SIG-M5 (cell line): Measurements from ENCODE around the gene PEPD.

Experiments
- DNase-seq: peaks from one replicate; lab custom pipeline; 2025; lab: John Stamatoyannopoulos, UW

PEPD gene

DNA sequence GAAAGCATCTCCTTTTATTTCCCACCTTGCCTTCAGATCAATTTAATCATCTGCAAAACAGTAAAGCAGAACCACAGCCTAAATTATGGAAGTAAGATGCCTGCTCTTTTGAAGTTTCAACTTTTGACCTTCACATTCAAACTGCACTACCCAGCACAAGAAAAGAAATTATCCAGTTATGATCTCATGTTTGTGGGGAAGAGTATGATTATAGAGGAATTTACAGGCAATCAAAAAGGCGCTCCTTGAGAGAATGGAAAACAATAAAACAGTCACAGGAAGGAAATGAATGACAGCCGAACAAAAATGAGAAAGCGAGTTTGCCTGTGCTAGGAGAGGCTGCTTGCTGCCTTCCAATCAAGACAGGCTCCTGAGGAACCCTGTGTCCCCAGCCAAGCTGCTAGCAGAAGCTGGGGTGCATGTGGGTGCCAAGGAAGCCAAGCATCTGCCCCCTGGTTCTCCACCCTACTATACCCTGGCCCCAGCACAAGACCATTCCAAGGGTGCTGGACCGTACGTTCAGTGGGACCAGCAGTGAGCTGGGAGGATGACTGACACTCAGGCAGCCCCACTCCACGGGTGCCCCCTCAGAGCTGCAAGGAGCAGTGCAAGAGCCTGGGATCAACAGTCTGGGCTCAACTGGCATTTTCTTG, 47.8 kb downstream of the PEPD start:
- DNase-seq, result no peak

DNA sequence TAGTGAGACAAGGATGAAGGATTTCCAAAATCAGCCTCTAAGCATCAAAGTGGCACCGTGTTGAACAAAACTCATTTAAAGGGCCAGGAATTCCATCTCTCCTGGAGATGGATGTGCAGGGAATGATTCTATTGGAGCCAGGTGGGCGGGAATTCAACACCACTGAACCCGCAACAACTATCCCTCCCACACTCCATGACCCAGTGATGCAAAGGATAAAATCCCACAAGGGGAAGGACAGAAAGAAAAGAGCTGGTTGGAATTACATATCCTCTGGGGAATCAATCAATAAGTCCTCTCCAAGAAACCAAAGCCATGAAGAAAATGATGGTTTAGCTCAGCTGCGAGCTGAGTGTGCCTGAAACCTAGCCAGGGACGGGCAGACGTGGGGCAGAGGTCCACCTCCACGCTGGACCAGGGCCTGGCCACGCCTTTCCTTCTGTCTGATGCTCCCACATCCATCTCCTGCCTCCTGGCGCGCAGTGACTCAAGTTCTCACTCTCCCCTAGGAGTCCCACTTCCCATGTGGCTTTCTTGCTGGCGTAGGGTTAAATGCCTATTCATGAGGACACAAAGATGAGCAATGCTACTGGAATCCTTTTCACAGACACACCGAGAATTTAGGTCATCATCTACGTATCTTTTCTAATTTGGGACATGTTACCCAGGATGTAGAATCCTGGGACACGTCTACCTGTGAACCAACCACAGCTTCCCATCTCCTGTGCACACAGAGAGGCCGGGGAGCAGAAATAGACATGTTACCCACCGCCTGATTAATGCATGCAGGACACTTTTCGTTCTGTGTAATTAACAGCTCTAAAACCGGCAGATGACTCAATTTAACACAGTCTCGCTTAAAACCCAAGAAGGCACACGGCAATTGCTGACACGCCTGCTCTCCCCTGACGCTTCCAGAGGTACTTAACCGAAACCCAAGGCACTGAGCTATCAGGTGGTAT, 48.6 kb downstream of the PEPD start:
- DNase-seq, result no peak

DNA sequence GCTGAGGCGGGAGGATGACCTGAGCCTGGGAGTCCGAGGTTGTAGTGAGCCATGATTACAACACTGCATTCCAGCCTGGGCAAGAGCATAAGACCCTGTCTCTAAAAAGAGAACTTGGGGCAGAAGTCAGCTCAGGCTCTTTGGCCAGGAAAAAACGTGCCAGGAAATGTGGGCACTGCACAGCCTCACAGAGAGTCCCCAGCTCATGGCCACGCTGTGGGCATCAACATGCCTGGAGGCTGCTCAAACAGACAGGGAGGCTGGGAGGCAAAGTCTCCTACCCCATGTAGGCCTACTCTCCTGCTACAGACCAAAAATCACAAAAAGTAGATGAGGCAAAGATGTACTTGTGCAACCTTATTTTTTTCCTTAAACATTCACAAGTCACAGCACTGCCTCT, 49.4 kb downstream of the PEPD start:
- no peak for DNase-seq

DNA sequence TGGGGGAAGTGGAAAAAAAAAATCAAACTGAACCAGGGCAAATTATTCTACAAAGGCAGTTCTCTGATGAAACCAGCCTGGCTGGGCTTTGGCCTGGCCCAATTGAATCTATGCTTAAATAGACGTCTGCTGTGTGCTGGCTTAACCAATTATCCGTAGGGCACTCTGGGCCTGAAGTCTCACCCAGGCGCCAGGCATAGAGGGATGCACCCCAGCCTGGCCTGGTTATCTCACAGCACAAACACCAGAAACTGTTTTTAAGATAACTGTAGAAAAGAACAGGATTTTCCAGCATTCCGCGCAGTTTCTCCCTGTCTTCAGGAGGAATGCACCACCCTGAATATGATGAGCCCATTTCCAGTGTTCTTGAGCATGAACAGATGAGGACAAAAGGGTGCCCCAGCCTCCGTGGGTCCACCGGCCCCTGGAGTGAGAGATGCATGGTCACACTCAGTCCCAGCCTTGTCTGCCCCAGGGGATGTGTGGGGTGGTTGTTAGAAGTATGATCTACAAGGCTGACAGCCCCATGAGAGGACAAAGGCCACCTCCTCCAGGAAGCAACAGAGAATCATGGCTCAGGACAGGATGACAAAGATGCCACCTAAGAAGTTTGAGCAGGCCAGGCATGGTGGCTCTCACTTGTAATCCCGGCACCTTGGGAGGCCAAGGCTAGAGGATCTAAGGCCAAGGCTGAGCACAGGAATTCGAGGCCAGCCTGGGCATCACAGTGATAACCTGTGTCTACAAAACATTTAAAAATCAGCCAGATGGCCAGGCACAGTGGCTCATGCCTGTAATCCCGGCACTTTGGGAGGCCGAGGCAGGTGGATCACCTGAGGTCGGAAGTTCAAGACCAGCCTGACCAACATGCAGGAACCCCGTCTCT, 50.2 kb downstream of the PEPD start:
- no peak for DNase-seq

DNA sequence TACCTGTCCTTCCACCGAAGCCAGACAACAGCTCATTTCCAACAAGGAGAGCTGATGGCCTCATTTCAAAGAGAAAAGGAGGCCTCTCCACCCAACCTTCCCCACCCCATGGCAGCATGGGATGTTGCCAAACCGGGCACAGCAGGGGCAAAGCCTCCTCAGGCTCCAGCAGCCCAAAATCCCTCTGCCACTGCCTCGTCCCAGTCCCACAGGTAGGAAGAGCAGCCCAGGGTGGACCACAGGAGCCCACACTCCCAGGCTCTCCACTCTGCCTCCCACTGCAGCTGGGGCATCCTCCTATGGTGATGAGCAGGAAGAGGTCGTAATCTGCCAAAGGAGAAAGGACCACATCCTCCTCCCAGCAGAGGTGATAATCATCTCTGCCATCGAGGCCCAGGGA, 50.9 kb downstream of the PEPD start:
- no peak for DNase-seq

DNA sequence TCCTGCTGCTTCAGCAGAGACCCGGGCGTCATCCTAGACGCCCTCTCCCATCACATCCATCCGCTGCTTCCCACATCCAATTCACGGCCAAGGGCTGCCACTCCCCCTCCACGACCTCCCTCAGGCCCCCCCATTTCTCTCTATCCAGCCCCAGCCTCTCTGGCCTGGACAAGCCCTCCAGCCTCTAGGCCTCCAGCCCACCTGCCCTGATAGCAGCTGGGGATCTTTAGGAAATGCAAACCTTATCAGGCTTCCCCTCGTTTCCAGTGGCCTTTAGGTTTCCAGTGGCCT, 51.6 kb downstream of the PEPD start:
- DNase-seq, result no peak

DNA sequence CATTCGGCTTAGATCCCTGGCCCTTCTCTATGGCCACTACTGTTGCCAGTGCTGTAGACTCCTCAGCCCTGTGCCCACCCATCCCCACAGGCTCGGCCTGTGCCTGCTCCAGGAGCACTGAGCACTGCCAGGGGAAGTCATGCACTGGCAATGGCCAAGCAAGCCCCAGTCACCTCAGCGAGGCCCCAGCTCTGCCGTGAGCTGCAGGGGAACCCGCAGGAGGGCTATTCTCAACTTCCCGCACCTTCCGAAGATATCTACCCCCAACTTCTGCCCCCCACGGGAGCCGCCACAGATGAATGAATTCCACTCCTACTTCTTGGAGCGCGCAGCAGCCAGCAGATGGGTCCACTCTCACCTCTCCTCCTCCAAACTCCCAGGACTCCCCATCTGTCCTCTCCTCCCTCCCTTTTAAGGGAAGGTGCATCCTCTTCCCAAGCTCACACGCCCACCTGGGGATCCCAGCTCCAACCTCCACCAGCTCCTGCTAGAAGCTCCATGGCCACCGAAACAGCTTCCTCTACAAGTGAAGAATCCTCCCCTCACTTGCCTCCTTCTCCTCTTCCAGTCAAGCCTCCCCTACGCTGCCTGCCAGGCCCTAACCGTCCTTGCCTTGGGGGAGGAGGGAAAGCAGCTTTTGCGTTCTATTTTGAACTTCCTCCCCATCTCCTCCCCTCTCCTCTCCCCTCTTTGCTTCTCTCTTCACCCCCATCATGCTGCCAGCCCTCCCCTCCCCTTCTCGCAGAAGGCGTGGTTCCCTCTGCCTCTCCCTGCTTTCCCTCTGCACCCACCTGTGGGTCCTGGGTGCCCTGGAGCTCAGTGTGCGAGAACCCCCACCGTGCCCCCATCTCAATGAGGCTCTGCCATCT, 52.2 kb downstream of the PEPD start:
- DNase-seq, result no peak

DNA sequence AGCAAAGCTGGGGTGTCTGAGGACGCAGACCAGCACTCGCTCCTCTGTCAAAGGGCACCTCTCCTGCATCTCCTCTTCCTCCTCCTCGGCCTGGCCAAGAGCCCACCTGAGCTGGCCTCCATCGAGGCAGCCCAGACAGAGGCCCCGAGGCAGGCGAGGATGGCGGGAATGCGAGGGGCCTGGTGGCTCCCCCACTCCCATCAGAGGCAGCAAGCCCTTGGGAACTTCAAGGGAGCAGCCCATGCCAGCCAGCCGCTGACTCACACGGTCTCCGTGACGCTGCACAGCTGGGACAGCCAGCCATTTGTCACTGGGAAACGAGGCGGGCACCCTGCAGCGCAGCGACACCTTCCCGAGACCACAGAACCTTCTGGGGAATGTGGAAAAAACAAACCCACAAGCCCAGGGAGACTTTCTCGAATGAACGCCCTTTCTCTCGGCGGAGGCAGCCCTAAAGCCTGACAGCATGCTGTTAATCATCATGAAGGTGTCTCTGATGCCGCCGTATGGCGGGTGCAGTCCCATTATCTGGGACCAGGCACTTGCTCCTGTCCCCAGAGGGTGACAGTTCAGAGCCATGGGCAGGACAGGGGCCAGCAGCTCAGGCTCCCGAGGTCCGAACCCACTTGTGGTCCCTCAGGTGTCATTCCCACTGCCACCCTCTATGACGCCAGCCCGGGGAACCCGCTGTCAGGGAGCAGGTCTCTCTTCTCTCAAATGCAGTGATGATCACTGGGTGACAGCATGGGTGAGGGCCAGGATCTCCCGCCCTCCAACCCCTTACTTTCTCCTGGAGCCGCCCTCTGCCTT, 53.0 kb downstream of the PEPD start:
- no peak for DNase-seq

DNA sequence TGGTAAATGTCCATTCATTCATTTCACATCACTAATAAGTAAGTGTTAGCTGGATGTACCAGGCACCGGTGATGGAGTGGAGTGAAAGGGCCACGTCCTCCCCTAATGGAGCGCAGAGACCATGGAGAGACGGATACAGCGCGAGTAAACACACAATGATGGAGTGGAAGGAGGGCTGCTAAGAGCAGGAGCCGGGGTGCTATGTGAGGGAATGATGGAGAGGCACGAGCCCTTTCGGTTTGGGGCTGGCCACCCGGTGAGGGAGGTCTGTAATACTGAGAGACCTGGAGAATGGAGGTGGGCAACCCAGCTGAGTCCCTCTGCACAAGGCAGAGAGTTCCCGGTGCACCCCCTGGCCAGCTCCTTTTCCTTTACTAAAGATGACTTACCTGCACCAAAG, 53.7 kb downstream of the PEPD start:
- no peak for DNase-seq

DNA sequence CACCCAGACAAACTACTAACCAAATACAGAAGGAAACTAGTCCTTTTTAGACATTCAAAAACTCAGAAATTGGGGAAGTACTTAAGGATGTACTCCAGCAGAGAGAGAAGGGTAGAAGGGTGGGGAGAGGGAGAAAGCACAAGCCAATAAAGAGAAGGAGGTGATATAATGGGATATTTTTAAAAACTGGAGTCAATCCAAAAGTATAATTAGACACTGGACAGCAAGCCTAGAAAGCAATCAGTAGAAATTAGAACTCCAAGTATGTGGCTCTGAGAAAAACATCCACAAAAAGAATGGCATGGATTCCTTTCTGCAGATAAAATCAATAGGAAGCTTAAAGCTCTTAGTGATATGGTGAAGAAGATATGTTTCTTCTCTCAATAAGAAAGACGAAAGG, 55.8 kb downstream of the PEPD start:
- no peak for DNase-seq

DNA sequence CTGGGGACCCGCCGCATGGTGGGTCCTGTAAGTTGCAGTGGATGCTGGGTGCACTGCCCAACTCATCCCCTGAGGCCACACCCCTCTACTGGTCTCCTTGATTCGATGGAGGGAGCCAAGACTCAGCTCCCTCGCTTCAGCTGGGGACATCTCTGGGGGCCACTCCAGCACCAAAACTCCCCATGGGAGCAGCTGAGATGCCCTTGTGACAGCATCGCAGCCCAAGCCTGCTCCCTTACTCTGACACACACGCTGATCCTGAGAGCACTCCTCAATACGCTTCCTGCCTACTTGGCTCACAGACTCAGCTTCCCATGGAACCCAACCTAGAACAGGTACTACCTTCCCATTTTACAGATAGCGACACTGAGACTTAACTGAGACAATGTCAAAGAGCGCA, 56.2 kb downstream of the PEPD start:
- no peak for DNase-seq

DNA sequence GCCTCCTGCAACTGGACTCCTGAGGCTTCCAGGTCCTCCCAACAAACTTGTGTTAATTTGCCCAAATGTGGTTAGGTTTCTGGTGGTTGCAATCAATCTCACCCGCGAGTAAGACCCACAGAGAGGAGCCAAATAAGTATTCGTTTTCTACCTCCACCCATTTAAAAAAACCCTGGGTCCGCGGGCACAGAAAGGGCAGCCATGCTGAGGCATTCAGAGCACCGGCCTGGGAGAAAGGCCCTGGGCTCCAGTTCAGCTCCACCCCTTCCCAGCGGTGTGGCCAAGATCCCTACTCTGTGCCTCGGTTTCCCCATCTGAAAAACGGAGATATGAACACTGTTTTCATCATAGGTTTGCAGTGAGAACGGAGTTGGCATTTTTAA, 56.9 kb downstream of the PEPD start:
- DNase-seq, result no peak

DNA sequence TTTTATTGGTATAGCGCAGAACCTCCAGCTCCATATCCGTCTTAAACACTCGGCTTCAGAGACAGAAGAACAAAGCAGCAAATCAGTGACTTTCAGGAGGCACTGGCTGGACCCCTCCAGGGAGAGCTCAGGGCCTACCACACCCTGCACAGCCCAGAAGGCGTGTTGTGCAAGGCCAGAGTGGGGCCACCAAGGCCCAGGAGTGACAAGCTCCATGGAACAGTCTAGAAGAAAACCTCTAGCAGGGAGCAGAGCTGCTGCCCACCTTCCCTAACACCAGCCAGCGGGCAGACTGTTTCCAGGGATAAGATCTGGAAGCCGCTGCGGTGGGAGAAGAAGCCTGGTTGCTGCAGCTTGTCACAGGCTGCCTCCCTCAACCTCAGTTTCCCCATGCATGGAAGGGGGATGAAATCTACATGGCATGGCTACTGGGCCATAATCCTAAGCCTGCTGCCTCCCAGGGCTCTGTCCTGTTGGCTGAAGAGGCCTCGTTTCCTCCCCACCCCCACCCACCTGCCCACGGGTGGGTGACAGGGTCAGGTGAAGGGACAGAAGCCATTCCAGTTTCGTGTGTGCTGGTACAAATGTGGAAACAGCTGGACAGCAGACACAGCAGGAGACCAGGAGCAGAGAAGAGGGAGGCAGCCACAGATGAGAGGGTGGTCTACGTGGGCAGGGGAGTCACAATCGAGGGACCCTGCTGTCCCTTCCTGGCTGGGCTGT, 57.4 kb downstream of the PEPD start:
- no peak for DNase-seq

DNA sequence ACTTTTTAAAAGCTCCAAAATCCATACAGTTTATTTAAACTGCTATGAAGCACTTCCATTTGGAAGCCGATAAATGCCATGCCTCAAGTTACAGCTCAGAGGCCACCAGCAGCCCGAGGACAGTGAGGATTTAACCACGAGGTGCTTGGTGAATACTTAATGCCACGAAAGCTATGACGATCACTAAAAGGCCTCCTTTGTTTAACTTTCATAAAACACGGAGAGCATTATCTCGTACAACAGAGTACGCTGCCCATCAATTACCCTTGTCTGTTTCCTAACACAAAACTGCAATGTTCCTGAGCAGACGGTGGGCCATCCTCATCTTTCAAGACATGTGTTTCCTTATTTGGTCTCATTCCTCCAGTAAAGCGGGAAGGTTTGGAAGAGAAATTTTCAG, 58.4 kb downstream of the PEPD start:
- no peak for DNase-seq

DNA sequence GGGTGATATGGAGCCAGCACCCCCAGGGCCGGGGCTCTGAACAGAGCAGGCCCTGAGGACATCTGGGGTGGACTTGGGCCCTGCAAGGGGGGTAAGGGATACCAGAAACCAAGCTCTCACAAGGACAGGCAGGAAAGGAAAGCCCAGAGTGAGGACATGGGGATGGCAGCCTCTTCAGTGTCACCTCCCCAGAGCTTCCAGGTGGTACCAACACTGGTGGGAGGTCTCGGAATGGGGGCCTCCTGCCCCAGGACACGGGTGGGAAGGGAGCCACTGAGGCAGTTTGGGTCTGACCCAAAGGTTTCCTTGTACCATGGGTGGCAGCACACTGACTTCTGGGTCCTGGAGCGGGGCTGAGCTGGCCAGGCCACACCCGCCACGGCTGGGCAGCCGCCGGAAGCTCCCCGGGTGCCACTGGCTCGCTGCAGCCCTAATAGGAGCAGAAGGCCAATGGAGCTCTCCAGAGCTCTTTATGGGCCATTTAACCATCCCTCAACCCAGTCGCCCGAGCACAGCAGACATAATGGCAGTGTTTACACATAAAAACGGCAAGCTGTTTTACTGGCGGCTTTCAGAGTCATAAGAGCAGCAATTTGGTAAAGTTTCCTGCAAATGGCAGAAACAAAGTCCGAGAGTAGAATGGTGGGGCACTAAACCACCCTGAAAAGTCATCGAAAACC, 59.3 kb downstream of the PEPD start:
- no peak for DNase-seq

DNA sequence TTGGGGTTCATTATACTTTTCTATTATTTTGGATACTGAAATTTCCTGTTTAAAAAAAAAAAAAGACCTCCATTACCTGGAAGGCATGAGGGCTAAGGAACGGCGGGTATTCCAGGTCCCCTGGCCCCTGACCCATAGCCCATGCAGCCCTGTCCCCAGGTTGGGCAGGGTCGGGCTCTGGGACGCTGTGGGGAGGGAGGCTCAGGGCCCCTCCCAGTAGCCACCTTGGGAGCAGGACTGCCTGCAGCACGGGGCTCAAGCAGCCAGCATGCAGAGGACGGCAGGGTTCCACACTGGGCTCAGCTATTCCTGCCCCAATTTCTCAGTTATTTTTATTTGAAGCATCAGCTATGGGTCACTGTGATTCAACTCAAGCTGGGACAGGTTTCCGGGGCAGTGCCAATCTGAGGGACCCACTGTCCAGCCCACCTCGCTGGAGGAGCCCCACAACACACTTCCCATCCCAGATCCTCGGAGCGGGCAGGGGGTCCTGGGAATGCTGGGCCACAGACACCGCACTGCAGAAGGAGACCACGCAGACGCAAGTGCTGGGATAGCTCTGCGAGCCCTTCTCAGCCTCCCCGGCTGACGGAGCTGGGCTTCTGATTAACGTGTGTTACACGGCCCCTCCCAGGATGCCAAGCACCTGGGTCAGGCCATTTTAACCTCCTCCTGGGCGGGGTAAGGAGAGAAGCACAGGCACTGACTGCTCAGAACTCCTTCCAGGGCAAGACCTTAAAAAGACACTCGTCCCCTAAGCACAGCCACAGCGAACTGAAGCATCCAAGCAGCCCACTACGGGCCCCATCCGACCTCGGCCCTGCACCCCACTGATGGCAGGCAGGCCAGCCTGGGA, 60.1 kb downstream of the PEPD start:
- DNase-seq, result no peak

DNA sequence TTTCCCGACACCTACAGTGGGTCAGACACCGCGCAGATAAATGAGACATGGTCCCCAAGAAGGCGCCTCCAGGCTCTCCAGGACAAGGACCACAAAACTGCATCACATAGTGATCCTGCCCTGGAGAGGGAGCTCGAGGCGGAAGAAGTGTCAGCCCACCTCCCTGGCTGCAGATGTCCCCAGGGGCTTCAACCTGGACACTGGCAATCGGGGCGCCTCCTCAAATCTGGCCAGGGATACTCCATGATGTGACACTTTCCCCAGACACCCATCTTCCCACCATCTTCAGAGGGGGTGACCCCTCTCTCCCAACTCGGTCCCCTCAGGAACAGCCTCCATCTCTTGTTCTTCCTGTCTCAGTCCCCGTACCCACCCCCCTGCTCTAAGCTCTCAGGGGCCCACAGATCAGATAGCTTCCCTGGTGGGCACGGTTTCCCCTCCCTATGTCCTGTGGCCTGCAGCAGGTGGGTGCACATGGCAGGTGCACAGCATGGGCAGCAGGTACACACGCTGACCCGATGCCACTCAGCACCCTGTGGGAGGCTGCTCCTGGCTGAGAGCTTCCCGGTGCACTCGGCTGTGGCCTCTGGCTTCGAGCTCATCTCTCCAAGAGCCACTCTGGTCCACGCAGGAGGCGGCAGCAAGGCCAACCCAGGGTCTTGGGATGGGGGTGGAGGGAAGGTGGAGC, 61.2 kb downstream of the PEPD start:
- no peak for DNase-seq
